Astrocyte (in vitro differentiated cells and primary cell): ENCODE measurements around the gene ZDHHC21. TPM values are rescaled to one million over a fixed set of nuclear protein-coding genes. Genes with fewer than 3 reads are reported as not detected.

ENCODE experiments used
- DNase-seq: peaks from one replicate; pipeline ENCODE4 v3.0.0-alpha.2; 2010; ENCODE audit warnings: low read depth
- FAIRE-seq: peaks from 2 replicates; lab custom pipeline; 2011; peaks lifted over from hg19 to GRCh38; lab: Jason Lieb, UNC
- H2AFZ ChIP-seq: 2 replicates; pipeline ENCODE4 v1.6.0; 2012; ENCODE audit warnings: low read depth, low read length, inconsistent platforms
- H3K27ac ChIP-seq: 2 replicates; pipeline ENCODE4 v1.5.1; 2011; ENCODE audit warnings: low read depth, low read length, inconsistent platforms
- H3K27me3 ChIP-seq: 2 replicates; pipeline ENCODE4 v1.6.0; 2011; ENCODE audit warnings: low read length, inconsistent platforms; ENCODE audit not compliant: insufficient read depth
- H3K36me3 ChIP-seq: 2 replicates; pipeline ENCODE4 v1.5.1; 2011; ENCODE audit warnings: low read length, inconsistent platforms; ENCODE audit not compliant: insufficient read depth
- H3K4me1 ChIP-seq: 2 replicates; pipeline ENCODE4 v1.5.1; 2011; ENCODE audit warnings: low read length, inconsistent platforms; ENCODE audit not compliant: insufficient read depth
- H3K4me2 ChIP-seq: 2 replicates; pipeline ENCODE4 v1.6.0; 2012; ENCODE audit warnings: low read length, inconsistent platforms
- H3K4me3 ChIP-seq: 2 replicates; pipeline ENCODE4 v1.5.1; 2011; ENCODE audit warnings: low read depth, mild to moderate bottlenecking, low read length, inconsistent platforms; ENCODE audit not compliant: insufficient read depth
- H3K79me2 ChIP-seq: 2 replicates; pipeline ENCODE4 v1.6.0; 2012; ENCODE audit warnings: mild to moderate bottlenecking, low read length, inconsistent platforms; ENCODE audit not compliant: insufficient read depth
- H3K9ac ChIP-seq: 2 replicates; pipeline ENCODE4 v1.6.0; 2012; ENCODE audit warnings: mild to moderate bottlenecking, low read length, inconsistent platforms
- H3K9me3 ChIP-seq: 2 replicates; pipeline ENCODE4 v1.5.1; 2012; ENCODE audit warnings: low read depth, mild to moderate bottlenecking, low read length, inconsistent platforms; ENCODE audit not compliant: insufficient read depth
- H4K20me1 ChIP-seq: 2 replicates; pipeline ENCODE4 v1.6.0; 2012; ENCODE audit warnings: low read length, inconsistent platforms; ENCODE audit not compliant: insufficient read depth
- H3K27ac Mint-ChIP-seq: one replicate; pipeline ENCODE4 v1.8.0; 2021; ENCODE audit warnings: mild to moderate bottlenecking, mixed read lengths; ENCODE audit not compliant: unreplicated experiment
- H3K27me3 Mint-ChIP-seq: one replicate; pipeline ENCODE4 v1.8.0; 2021; ENCODE audit warnings: low read depth, mixed read lengths; ENCODE audit not compliant: unreplicated experiment
- H3K36me3 Mint-ChIP-seq: one replicate; pipeline ENCODE4 v1.8.0; 2021; ENCODE audit warnings: low read depth, mixed read lengths; ENCODE audit not compliant: unreplicated experiment
- H3K4me1 Mint-ChIP-seq: one replicate; pipeline ENCODE4 v1.8.0; 2021; ENCODE audit warnings: low read depth, mixed read lengths; ENCODE audit not compliant: unreplicated experiment
- H3K4me3 Mint-ChIP-seq: one replicate; pipeline ENCODE4 v1.8.0; 2021; ENCODE audit warnings: mild to moderate bottlenecking, moderate library complexity, mixed read lengths; ENCODE audit not compliant: unreplicated experiment
- H3K9me3 Mint-ChIP-seq: one replicate; pipeline ENCODE4 v1.8.0; 2021; ENCODE audit warnings: mild to moderate bottlenecking, mixed read lengths; ENCODE audit not compliant: unreplicated experiment
- EZH2 ChIP-seq: IDR thresholded peaks from 2 replicates; pipeline ENCODE4 v1.6.1; 2012; ENCODE audit warnings: mild to moderate bottlenecking, low read length, inconsistent platforms; ENCODE audit not compliant: insufficient read depth
- total RNA-seq: library from RNA; stranded (reverse); gene quantifications from 2 replicates; pipeline ENCODE4 v1.2.1, GENCODE V29; 2021
- TF ChIP-seq, protein P1 (sequence below): IDR thresholded peaks from 2 replicates; pipeline ENCODE4 v1.5.1; 2011; ENCODE audit warnings: low read depth, mild to moderate bottlenecking, inconsistent platforms, low read length, moderate library complexity; ENCODE audit not compliant: insufficient read depth

ZDHHC21 gene
- total RNA-seq, 1 donor from 2014 or later: 9.8 TPM

DNA sequence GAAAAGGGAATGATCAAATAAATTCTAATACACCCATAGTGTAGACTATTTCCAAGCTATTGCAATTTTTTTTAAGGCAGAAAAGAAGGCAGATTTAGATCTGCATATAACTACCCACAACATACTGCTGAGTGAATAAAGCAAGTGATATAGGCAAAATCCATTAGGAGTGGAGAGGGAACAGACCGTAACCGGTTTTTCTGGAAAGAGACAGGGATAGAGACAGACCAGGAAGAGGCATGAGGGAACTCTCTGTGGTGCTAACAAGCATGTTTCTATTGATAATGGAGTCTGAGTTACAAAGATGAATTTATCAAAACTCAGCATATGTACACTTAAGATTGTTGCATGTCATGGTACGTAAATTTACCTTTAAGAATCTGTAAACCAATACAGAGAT is 14.5 kb downstream of the ZDHHC21 start:
- Histone ChIP-seq H4K20me1 (peaks cover 5% of the 10 kb centered on the region), H3K9ac (no peak overlapping the region), H3K4me1 (no peaks in the 10 kb centered on the region), H3K4me2 (no peak overlapping the region), H3K36me3 (no peaks in the 10 kb centered on the region), H3K4me3 (no peak overlapping the region), H3K79me2 (peaks cover 10% of the 10 kb centered on the region), H3K27ac (no peak overlapping the region), H3K27me3 (no peaks in the 10 kb centered on the region), H2AFZ (no peak overlapping the region), H3K9me3 (no peaks in the 10 kb centered on the region)
- DNase-seq: no peak
- FAIRE-seq: no peak
- Mint-ChIP-seq H3K36me3 (peaks cover 17% of the 10 kb centered on the region), H3K4me1 (no peaks in the 10 kb centered on the region), H3K27me3 (no peaks in the 10 kb centered on the region), H3K4me3 (no peak overlapping the region), H3K27ac (no peak overlapping the region), H3K9me3 (peaks cover 2% of the 10 kb centered on the region)
- TF ChIP-seq EZH2: no peak
- TF ChIP-seq, protein P1, sequence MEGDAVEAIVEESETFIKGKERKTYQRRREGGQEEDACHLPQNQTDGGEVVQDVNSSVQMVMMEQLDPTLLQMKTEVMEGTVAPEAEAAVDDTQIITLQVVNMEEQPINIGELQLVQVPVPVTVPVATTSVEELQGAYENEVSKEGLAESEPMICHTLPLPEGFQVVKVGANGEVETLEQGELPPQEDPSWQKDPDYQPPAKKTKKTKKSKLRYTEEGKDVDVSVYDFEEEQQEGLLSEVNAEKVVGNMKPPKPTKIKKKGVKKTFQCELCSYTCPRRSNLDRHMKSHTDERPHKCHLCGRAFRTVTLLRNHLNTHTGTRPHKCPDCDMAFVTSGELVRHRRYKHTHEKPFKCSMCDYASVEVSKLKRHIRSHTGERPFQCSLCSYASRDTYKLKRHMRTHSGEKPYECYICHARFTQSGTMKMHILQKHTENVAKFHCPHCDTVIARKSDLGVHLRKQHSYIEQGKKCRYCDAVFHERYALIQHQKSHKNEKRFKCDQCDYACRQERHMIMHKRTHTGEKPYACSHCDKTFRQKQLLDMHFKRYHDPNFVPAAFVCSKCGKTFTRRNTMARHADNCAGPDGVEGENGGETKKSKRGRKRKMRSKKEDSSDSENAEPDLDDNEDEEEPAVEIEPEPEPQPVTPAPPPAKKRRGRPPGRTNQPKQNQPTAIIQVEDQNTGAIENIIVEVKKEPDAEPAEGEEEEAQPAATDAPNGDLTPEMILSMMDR: no peak

DNA sequence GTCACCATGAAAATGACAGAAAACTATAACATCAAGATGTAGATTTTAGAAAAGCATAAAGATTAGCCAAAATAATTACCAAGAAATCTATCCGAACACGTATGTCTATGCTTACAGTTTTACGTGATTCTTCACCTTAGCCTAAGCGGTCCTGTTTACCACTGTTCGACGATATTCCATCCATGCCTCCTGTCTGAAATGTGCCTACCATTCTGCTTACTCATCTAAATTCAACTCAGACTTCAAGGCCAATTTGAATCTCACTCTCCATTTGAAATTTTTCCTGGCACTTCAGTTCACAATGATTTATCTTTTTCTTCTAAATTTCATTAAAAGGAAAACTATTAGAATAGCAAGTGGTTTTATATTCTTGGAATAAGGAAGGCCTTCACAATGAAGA is 15.4 kb downstream of the ZDHHC21 start:
- Histone ChIP-seq H3K27me3 (no peaks in the 10 kb centered on the region), H2AFZ (no peak overlapping the region), H3K4me1 (no peaks in the 10 kb centered on the region), H3K9me3 (no peaks in the 10 kb centered on the region), H3K79me2 (peaks cover 10% of the 10 kb centered on the region), H3K9ac (no peak overlapping the region), H4K20me1 (peaks cover 5% of the 10 kb centered on the region), H3K27ac (no peak overlapping the region), H3K4me3 (no peak overlapping the region), H3K4me2 (no peak overlapping the region), H3K36me3 (no peaks in the 10 kb centered on the region)
- Mint-ChIP-seq H3K27me3 (no peaks in the 10 kb centered on the region), H3K9me3 (peaks cover 2% of the 10 kb centered on the region), H3K4me1 (no peaks in the 10 kb centered on the region), H3K36me3 (peaks cover 16% of the 10 kb centered on the region), H3K4me3 (no peak overlapping the region), H3K27ac (no peak overlapping the region)
- DNase-seq: no peak
- TF ChIP-seq, protein P1: no peak
- no peak for TF ChIP-seq EZH2
- FAIRE-seq: no peak

DNA sequence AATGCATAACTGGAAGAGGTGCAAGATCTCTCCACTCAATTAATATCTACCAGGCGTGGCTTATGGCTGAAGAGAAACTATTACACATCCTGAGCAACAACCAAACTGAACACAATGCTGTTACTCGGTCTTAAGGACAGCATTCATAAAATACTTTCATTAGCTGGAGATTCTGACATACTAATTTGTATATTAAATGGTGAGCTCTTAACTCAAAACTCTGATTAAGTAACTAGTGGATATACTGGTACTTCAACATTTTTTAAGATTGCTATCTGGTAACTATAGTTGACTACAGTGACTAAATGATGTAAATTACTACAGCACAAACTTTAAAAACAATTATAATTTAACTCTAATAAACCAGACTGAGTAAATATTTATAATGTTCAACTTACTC is 15.8 kb downstream of the ZDHHC21 start:
- FAIRE-seq (no peak), DNase-seq (no peak)
- H3K36me3 Mint-ChIP-seq: peaks cover 12% of the 10 kb centered on the region
- H3K27ac ChIP-seq: no peak overlapping the region
- H3K9me3 ChIP-seq: no peaks in the 10 kb centered on the region
- H3K27me3 ChIP-seq: no peaks in the 10 kb centered on the region
- no peaks in the 10 kb centered on the region for H3K36me3 ChIP-seq
- H3K79me2 ChIP-seq: peaks cover 10% of the 10 kb centered on the region
- no peak overlapping the region for H3K27ac Mint-ChIP-seq
- no peak overlapping the region for H3K9ac ChIP-seq
- peaks cover 2% of the 10 kb centered on the region for H3K9me3 Mint-ChIP-seq
- no peaks in the 10 kb centered on the region for H3K4me1 ChIP-seq
- no peaks in the 10 kb centered on the region for H3K4me1 Mint-ChIP-seq
- TF ChIP-seq, protein P1: no peak
- TF ChIP-seq EZH2: no peak
- no peak overlapping the region for H2AFZ ChIP-seq
- H3K4me3 ChIP-seq: no peak overlapping the region
- peaks cover 5% of the 10 kb centered on the region for H4K20me1 ChIP-seq
- H3K4me3 Mint-ChIP-seq: no peak overlapping the region
- no peak overlapping the region for H3K4me2 ChIP-seq
- no peaks in the 10 kb centered on the region for H3K27me3 Mint-ChIP-seq
